Hematopoietic multipotent progenitor cell treated with erythropoietin and hydrocortisone succinate and interleukin-3 and kit ligand, for 17 days (in vitro differentiated cells): ENCODE measurements around the gene DNAH8.

Source experiments
- DNase-seq: peaks from one replicate; pipeline ENCODE4 v3.0.0-alpha.2; 2015; ENCODE audit warnings: low spot score

Gene DNAH8

DNA sequence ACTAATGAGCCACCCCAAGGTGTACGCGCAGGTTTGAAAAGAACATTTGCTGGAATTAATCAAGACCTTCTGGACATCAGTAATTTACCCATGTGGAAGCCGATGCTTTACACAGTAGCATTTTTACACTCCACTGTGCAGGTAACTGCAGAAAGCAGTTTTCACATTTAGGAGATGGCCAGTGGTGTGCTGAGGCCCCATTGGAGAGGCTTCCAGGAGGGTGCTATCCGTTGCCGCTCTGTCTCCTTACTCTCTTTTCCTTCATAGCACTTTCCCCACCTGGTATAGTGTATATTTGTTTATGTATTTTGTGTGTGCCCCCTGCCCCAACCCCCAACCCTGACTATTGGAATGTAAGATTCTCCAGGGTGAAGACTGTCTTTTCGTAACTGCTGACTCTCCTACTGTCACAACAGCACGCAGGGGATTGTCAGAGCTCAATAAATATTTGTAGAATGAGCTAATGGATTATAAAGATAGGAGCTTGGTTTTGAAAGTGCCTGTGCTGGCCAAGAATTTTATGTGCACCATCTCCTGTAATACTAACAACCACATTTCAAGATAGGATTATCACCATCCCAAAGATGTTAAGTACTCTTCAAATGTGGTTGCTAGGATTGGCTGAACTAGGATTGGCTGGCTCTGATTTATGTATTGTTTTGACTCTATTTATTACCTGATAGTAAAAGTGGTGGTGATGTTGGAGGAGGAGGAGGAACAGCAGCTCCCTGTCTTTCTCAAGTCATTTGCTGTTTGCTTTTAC, 259.5 kb downstream of the DNAH8 start:
- no peak for DNase-seq

- no peak for DNase-seq
Measured at GRCh38 chr6:38975621-38976049, 260.5 kb downstream of the DNAH8 start.

DNA sequence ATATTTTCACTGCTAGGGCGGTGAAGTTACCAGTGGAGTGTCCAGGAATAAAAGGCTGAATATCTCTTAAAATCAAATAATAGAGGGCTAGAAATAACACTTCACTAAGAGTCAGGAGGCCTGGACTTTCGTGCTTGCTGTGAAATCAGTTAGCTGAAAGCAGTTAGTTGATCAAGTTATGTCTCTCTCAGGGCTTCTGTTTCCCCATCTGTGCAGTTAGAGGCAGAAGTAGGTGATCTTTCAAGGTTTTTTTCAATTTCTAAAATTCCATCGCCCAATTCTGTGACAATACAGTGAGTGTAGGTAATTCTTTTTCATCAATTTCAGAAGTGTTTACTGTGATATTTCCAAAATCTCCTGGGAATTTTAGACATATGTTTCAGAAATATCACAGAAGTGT, 260.9 kb downstream of the DNAH8 start:
- no peak for DNase-seq

GRCh38 chr6:38976801-38977500, 261.8 kb downstream of the DNAH8 start:
- no peak for DNase-seq

GRCh38 chr6:38978139-38978704, 263.1 kb downstream of the DNAH8 start:
- no peak for DNase-seq

GRCh38 chr6:38982470-38982869, 267.4 kb downstream of the DNAH8 start:
- DNase-seq = no peak

DNA sequence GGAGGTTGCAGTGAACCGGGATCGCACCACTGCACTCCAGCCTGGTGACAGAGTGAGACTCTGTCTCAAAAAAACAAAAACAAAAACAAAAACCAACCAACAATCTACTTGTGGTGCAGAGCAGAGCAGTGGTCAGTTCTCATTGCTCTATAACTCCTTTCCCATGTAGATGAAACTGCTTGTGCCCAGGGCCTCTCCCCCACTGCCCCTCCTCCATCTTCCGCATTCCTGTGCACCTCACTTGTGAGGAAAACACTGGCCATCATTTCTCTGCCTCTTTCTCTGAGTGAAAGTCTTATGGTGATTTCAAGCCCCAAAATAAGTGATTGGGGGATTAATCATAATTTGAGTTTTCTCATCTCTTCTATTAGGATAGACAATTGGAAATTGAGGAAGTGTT, 269.6 kb downstream of the DNAH8 start:
- no peak for DNase-seq

DNA sequence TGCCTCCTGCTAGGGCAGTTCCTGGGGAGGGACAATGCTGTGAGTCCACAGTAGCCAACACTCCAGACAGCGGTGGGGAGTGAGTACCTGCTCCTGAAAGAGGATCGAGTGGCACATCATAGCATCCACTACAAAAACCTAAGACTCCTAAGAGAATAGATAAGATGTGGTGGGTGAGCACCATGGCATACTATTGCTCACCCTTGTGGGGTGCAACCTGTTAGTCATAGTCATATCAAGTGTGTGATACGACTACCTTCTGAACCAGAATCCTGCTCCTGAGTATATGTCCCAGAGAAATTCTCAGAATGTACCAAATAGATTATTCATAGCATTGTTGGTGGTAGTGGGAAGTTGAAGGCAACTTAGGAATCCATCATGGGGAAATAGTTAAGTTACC, 270.7 kb downstream of the DNAH8 start:
- no peak for DNase-seq

DNA sequence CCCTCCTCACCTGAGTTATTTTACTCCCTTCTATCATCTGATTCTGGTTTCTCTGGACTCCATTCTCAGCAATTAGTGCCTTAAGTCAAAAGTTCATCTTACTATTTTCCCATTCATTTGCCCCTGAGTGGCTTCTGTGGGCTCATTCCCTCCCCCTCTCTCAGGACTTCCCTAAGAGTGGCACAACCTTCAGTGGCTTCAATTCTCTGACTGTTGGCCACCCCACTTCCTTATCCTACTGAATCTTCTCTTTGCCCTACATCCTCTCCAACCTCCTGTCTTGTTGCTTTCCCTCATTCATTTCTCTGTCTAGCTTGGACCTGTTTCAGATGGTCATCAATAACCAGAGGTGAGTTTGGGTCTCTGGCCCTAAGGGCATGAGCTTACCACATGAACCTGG, 272.4 kb downstream of the DNAH8 start:
- no peak for DNase-seq

DNA sequence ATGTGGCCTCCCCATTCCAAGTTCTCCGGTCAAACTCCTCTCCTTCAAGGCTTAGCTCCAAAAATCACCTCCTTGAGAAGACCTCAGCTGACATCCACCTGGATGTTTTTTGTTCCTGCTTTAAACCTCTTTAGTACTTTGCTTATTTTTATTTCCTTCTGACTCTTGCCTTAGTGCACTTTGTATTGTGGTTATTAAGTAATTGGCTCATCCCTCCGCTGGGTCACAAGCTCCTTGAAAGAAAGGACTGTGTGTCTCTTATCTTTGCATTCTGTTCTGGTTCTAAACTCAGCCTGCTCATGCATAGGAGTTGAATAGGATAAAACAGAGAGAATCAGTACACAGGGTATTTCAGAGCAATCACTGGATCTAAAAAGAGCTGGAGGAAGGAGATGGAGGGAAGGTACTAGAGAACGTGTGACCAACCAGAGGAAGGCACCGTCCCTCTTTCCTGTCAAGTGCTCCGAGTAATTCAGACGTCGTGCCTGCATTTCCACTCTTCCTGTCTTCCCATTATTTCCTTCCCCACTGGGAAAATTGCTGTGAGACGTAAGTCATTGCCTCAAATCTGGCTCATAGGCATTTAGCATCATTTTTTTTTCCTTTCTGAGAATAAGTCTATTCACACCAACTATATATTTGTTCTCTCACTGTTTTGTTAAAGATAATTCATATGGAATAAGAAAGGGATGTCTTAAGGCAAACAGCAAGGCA, 273.8 kb downstream of the DNAH8 start:
- no peak for DNase-seq

DNA sequence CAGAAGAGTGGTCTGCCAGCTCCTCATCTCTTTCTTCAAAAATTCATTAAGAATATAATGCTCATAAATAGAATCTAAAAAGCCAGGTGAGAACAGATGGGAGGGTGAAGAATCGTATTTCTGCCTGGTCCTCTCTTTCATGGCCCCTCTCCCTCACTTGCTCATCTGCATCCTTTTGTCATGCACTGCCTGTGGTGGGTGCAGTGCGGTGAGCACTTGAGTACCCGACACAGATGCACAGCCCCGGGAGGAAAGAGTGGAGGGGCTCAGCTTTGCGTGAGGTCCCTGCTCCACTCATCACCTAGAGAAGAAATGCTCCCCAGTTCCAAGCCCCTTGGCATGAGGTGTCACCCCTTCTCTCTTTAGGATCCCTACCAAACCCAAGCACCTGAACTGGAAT, 275.4 kb downstream of the DNAH8 start:
- no peak for DNase-seq

- DNase-seq = no peak
Measured at GRCh38 chr6:38996676-38997075, 281.6 kb downstream of the DNAH8 start.

GRCh38 chr6:38997128-38997761, 282.1 kb downstream of the DNAH8 start:
- no peak for DNase-seq

- no peak for DNase-seq
Measured at GRCh38 chr6:39003072-39003471, 288.0 kb downstream of the DNAH8 start.

- no peak for DNase-seq
Measured at GRCh38 chr6:39003492-39003891, 288.4 kb downstream of the DNAH8 start.

GRCh38 chr6:39004801-39005200, 289.7 kb downstream of the DNAH8 start:
- no peak for DNase-seq

DNA sequence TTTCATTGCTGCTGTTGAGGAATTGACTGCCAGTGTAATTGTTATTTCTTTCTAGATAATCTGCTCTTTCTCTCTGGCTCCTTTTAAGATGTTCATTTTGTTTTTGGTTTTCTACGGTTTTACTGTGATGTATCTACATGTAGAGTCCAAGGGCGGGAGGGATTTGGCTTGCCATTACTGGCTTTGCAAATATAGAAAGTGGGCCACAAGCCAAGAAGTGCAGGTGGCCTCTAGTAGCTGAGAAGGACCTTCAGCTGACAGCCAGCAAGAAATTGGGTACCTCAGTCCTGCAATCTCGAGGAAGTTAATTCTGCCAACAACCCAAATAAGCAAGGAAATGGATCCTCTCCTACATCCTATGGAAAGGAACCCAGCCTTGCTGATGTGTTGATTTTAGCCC, 290.7 kb downstream of the DNAH8 start:
- no peak for DNase-seq

DNA sequence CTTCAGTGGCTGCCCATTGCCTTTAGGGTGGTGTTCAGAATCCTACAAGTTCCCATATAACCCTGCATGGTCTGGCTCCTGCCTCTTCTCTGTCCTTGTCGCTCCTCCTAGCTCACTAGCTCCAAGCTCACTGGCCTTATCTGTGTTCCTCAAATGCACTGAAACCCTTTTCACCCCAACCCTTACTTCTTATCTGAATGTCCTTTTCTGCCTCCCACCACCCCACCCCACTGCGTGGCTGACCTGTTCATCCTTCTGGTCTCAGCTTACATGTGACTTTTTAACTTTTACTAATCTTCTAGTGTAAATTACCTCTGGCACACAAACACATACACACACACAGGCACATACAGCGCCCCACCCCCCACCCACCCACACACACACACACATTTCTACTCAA, 292.5 kb downstream of the DNAH8 start:
- DNase-seq = no peak

DNA sequence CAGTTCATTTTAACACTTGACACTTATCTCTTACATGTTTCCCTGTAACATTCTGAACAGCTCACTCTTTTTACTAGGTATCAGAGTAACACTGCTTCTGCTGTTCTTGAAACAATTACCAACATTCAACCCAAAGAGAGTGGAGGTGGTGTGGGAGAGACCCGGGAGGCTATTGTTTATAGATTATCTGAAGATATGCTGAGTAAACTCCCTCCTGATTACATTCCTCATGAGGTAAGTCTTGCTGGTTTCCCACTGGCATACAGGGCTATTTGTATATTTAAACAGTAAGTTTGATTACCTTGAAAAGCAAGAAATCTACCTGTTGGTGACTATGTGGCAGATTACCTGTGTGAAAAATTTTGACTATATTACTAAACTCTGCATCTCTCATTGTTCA, 293.6 kb downstream of the DNAH8 start:
- no peak for DNase-seq

DNA sequence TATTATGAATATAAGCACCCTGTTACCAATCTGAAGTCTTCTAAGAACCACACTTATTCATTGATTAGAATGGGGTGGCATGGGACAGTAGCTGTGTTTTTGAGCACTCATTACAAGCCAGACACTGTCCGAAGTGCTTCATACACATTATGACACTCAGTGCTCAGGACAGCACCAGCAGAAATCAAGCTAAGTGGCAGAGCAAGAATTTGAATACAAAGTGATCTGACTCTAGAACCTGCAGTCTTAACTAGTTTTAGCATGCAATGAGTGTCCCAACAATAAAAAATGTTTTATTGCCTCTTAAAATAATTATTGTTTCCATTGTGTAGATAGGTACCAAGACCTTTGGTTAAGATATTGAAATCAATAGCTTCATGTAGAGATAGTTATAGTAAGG, 294.4 kb downstream of the DNAH8 start:
- DNase-seq = no peak

- DNase-seq = no peak
Measured at GRCh38 chr6:39016839-39017546, 301.9 kb downstream of the DNAH8 start.

DNA sequence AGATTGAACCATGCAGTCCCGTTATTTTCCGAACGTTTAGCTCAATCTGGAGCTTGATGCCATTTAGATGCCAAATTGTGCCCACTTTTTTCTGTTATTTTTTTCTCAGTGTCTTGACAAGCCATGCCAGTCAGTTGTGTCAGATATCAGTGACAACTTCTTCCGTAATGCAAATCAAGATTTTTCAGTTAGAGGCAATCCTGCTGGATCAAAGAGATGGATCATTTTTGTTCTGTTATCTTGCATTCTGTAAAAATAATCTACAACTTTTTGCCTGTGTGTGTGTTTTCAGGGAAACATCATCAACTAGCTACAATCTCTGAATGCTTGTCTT, 302.4 kb downstream of the DNAH8 start:
- no peak for DNase-seq
